ENCODE measurements around the gene CLEC7A. TPM values are rescaled to one million over a fixed set of nuclear protein-coding genes. Genes with fewer than 3 reads are reported as not detected.

Gene CLEC7A
- total and polyA plus RNA-seq, 9 of the 15 experiments (the other 6 are each of a cell fraction or from before 2014, with no cell fraction given), result 0.16 TPM; not detected in 8

GRCh38 chr12:10122689-10123088 is 7.3 kb downstream of the CLEC7A start (continued):
- no peak for TF ChIP-seq CHD7 (IDR thresholded peaks at IDR 0.05; ENCODE audit: low read depth, low read length)

Data from K562 (cell line).